K562 (cell line): Measurements from ENCODE around the gene NEMF. TPM values are rescaled to one million over a fixed set of nuclear protein-coding genes. Genes with fewer than 3 reads are reported as not detected.

Experiments used
- CEBPB ChIP-seq: fragments of 450-650 bp; IDR thresholded peaks from 2 replicates; pipeline ENCODE4 v1.6.1; 2016; ENCODE audit warnings: missing genetic modification characterization, missing compliant biosample characterization
- CEBPG ChIP-seq, 3 experiments: fragments of 200-800 bp in 1 of 3; sonication (Bioruptor generic) in 1 of 3; sonication (generic) in 1 of 3; formaldehyde crosslinking in 1 of 3; IDR thresholded peaks in 2 of 3; conservative IDR thresholded peaks in 1 of 3; 2 replicates each; pipeline versions ENCODE4 v1.6.1 to v1.8.0; 2016 to 2022; ENCODE audit warnings: missing compliant biosample characterization in 2 of 3, missing genetic modification characterization in 2 of 3, mild to moderate bottlenecking in 1 of 3, missing genetic modification reagents in 1 of 3
- DDX20 ChIP-seq: fragments of 450-650 bp; IDR thresholded peaks from 2 replicates; pipeline ENCODE4 v1.6.1; 2016; ENCODE audit warnings: missing genetic modification characterization, low read depth, mild to moderate bottlenecking, missing compliant biosample characterization, moderate library complexity
- EWSR1 ChIP-seq: fragments of 450-650 bp; IDR thresholded peaks from 2 replicates; pipeline ENCODE4 v1.6.1; 2018; ENCODE audit warnings: borderline replicate concordance, mild to moderate bottlenecking, low read depth, moderate library complexity; ENCODE audit not compliant: partially characterized antibody
- HNRNPUL1 ChIP-seq: fragments of 200-400 bp; formaldehyde crosslinking; IDR thresholded peaks from 2 replicates; pipeline ENCODE4 v1.6.1; 2017; ENCODE audit warnings: low read length
- JUNB ChIP-seq: fragments of 450-650 bp; formaldehyde crosslinking; conservative IDR thresholded peaks from 2 replicates; pipeline ENCODE4 v1.4.0; 2020; ENCODE audit warnings: mild to moderate bottlenecking
- KDM4B ChIP-seq, 2 experiments: fragments of 450-650 bp in 1 of 2; sonication (generic) in 1 of 2; IDR thresholded peaks; 2 replicates each; pipeline ENCODE4 v1.6.1; 2016 to 2017; ENCODE audit warnings: borderline replicate concordance in 2 of 2, antibody characterized with exemption in 1 of 2, low read depth in 1 of 2, mild to moderate bottlenecking in 1 of 2
- MTA3 ChIP-seq: fragments of 450-650 bp; formaldehyde crosslinking; IDR thresholded peaks from 2 replicates; pipeline ENCODE4 v1.6.1; 2017; ENCODE audit warnings: mild to moderate bottlenecking, borderline replicate concordance
- NBN ChIP-seq: fragments of 450-650 bp; IDR thresholded peaks from 2 replicates; pipeline ENCODE4 v1.6.1; 2016; ENCODE audit warnings: low read depth, mild to moderate bottlenecking
- RHOXF2B ChIP-seq: fragments of 250-450 bp; sonication (Bioruptor Pico); conservative IDR thresholded peaks from 2 replicates; pipeline ENCODE4 v1.5.1; 2021
- ZNF274 ChIP-seq: IDR thresholded peaks from 2 replicates; pipeline ENCODE4 v1.6.1; 2011; ENCODE audit warnings: low read depth, mild to moderate bottlenecking, low read length, moderate library complexity, borderline replicate concordance
- ZNF436 ChIP-seq: fragments of 250-450, 450-650 bp; sonication (Bioruptor Pico); formaldehyde crosslinking; IDR thresholded peaks from 2 replicates; pipeline ENCODE4 v1.7.0; 2020; ENCODE audit warnings: mild to moderate bottlenecking
- ZNF699 ChIP-seq: fragments of 250-450 bp; sonication (Bioruptor Pico); IDR thresholded peaks from 2 replicates; pipeline ENCODE4 v1.8.0; 2021; ENCODE audit warnings: mild to moderate bottlenecking, moderate library complexity; ENCODE audit not compliant: insufficient replicate concordance
- polyA plus RNA-seq, 8 experiments: library from polyadenylated mRNA; depleted of rRNA in 4 of 8; stranded (reverse) in 5 of 8; unstranded in 3 of 8; fragments of >200 nt; fragmentation: Nextera tagmentation in 2 of 8; fragmentation: Illumina TruSeq in 1 of 8; extraction: Ambion mirVana in 2 of 8; extraction: Trizol in 1 of 8; gene quantifications; 2 replicates each; pipeline versions ENCODE4 v1.2.1 to v1.2.3, GENCODE V29; 2011 to 2014; ENCODE audit warnings: inconsistent platforms in 1 of 8, missing spikeins in 1 of 8
- total RNA-seq, 7 experiments: library from RNA; depleted of rRNA in 6 of 7; stranded (reverse); fragments of >200 nt in 6 of 7; fragmentation: Illumina TruSeq in 2 of 7; extraction: Trizol in 2 of 7; gene quantifications; 2 replicates each; pipeline versions ENCODE4 v1.2.1 to v1.2.3, GENCODE V29; 2011 to 2021; ENCODE audit warnings: low replicate concordance in 1 of 7
- TF ChIP-seq, protein P1 (sequence below), 3 experiments: fragments of 200-800 bp in 1 of 3; fragments of 250-450 bp in 1 of 3; fragments of 450-650 bp in 1 of 3; sonication (Bioruptor Pico) in 1 of 3; sonication (Bioruptor generic) in 1 of 3; formaldehyde crosslinking in 1 of 3; IDR thresholded peaks; 2 replicates each; pipeline versions ENCODE4 v1.6.1 to v1.8.0; 2016 to 2022; ENCODE audit warnings: mild to moderate bottlenecking in 2 of 3, missing genetic modification characterization in 2 of 3, missing compliant biosample characterization in 1 of 3, moderate library complexity in 1 of 3
- TF ChIP-seq, protein P2 (sequence below): fragments of 450-650 bp; IDR thresholded peaks from 2 replicates; pipeline ENCODE4 v1.6.1; 2016; ENCODE audit warnings: antibody characterized with exemption
- TF ChIP-seq, protein P3 (sequence below): sonication (generic); formaldehyde crosslinking; IDR thresholded peaks from 2 replicates; pipeline ENCODE4 v1.8.1; 2022; ENCODE audit warnings: missing genetic modification reagents
- TF ChIP-seq, protein P4 (sequence below): fragments of 450-650 bp; formaldehyde crosslinking; IDR thresholded peaks from 2 replicates; pipeline ENCODE4 v1.4.0; 2020; ENCODE audit warnings: mild to moderate bottlenecking, moderate library complexity

Gene NEMF
- total and polyA plus RNA-seq, 9 of the 15 experiments (the other 6 are each of a cell fraction or from before 2014, with no cell fraction given) = 38.8 to 94.4 (median 61.0) TPM

DNA sequence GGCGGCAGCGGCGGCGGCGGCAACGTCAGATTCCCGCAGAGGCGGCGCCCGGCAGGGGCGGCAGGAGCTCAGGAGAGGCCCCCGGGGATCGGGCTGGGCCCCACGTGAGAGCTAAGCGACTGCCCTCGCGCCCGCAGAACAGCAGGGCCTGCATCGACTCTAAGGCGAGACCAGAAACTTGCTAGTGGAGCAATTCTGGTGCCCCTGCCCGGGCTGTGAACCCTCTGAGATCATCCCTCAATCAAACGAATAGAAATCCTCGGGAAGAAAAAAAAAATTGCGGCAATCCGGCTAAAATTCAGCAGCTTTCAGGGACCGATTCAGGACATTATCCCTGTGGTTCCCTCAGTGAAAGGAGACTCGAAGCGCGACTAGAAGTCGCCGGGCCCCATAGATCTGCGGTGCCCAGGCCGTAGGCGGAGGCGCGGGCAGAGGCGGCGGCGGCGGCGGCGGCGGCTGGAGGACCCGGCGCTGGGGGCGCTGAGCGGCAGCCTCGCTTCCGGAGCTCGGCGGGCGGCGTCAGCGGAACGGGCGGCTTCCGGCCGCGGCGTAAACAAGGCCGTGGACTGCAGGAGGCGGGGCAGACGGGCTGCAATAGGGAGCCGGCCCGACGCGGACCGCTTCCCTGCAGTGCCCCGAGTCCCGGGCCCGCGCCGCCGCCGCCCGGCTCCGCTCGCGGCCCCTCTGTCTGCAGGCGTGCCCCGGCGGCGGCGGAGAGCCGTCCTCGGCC, 84.9 kb downstream of the NEMF start, which contains the start of gene KLHDC2 (continued):
- TF ChIP-seq, protein P1, sequence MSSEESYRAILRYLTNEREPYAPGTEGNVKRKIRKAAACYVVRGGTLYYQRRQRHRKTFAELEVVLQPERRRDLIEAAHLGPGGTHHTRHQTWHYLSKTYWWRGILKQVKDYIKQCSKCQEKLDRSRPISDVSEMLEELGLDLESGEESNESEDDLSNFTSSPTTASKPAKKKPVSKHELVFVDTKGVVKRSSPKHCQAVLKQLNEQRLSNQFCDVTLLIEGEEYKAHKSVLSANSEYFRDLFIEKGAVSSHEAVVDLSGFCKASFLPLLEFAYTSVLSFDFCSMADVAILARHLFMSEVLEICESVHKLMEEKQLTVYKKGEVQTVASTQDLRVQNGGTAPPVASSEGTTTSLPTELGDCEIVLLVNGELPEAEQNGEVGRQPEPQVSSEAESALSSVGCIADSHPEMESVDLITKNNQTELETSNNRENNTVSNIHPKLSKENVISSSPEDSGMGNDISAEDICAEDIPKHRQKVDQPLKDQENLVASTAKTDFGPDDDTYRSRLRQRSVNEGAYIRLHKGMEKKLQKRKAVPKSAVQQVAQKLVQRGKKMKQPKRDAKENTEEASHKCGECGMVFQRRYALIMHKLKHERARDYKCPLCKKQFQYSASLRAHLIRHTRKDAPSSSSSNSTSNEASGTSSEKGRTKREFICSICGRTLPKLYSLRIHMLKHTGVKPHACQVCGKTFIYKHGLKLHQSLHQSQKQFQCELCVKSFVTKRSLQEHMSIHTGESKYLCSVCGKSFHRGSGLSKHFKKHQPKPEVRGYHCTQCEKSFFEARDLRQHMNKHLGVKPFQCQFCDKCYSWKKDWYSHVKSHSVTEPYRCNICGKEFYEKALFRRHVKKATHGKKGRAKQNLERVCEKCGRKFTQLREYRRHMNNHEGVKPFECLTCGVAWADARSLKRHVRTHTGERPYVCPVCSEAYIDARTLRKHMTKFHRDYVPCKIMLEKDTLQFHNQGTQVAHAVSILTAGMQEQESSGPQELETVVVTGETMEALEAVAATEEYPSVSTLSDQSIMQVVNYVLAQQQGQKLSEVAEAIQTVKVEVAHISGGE (CRISPR knock-in tag; IDR thresholded peaks at IDR 0.05) = peak; percentile 59 to 89 (median 61); a peak in 3 of 6 replicates
- TF ChIP-seq CEBPG (CRISPR knock-in tag; IDR thresholded peaks at IDR 0.05) (no peak), CEBPG (tag; conservative IDR thresholded peaks at IDR 0.05 in 1 of 2, IDR thresholded peaks at IDR 0.05 in 1 of 2) (no peak), RHOXF2B (no peak), JUNB (CRISPR knock-in tag) (no peak), KDM4B (IDR thresholded peaks at IDR 0.05; ENCODE audit: borderline replicate concordance in 2 of 2, low read depth in 1 of 2) (no peak), ZNF436 (CRISPR knock-in tag) (no peak), NBN (no peak), EWSR1 (no peak), CEBPB (tag) (no peak), DDX20 (tag) (no peak), ZNF274 (no peak), ZNF699 (CRISPR knock-in tag) (no peak), MTA3 (no peak), HNRNPUL1 (no peak)
- TF ChIP-seq, protein P2, sequence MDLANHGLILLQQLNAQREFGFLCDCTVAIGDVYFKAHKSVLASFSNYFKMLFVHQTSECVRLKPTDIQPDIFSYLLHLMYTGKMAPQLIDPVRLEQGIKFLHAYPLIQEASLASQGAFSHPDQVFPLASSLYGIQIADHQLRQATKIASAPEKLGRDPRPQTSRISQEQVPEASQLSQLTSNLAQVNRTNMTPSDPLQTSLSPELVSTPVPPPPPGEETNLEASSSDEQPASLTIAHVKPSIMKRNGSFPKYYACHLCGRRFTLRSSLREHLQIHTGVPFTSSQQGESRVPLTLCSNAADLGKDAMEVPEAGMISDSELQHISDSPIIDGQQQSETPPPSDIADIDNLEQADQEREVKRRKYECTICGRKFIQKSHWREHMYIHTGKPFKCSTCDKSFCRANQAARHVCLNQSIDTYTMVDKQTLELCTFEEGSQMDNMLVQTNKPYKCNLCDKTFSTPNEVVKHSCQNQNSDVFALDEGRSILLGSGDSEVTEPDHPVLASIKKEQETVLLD = no peak
- TF ChIP-seq, protein P3, sequence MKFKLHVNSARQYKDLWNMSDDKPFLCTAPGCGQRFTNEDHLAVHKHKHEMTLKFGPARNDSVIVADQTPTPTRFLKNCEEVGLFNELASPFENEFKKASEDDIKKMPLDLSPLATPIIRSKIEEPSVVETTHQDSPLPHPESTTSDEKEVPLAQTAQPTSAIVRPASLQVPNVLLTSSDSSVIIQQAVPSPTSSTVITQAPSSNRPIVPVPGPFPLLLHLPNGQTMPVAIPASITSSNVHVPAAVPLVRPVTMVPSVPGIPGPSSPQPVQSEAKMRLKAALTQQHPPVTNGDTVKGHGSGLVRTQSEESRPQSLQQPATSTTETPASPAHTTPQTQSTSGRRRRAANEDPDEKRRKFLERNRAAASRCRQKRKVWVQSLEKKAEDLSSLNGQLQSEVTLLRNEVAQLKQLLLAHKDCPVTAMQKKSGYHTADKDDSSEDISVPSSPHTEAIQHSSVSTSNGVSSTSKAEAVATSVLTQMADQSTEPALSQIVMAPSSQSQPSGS (CRISPR knock-in tag) = no peak
- TF ChIP-seq, protein P4, sequence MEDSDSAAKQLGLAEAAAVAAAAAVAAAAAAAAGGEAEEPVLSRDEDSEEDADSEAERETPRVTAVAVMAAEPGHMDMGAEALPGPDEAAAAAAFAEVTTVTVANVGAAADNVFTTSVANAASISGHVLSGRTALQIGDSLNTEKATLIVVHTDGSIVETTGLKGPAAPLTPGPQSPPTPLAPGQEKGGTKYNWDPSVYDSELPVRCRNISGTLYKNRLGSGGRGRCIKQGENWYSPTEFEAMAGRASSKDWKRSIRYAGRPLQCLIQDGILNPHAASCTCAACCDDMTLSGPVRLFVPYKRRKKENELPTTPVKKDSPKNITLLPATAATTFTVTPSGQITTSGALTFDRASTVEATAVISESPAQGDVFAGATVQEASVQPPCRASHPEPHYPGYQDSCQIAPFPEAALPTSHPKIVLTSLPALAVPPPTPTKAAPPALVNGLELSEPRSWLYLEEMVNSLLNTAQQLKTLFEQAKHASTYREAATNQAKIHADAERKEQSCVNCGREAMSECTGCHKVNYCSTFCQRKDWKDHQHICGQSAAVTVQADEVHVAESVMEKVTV (CRISPR knock-in tag) = no peak
